Middle frontal gyrus (tissue), 1 donor: ENCODE results near the gene CWC25.
"Not testable (repeated sequence)": the region's sequence is repeated elsewhere in the genome, so short reads cannot be mapped to it uniquely, and the experiment has no call there.

Experiments
- DNase-seq: peaks from one replicate; pipeline ENCODE4 v3.0.0-alpha.2; 2015; ENCODE audit warnings: low spot score; ENCODE audit errors: extremely low spot score

Gene CWC25

DNA sequence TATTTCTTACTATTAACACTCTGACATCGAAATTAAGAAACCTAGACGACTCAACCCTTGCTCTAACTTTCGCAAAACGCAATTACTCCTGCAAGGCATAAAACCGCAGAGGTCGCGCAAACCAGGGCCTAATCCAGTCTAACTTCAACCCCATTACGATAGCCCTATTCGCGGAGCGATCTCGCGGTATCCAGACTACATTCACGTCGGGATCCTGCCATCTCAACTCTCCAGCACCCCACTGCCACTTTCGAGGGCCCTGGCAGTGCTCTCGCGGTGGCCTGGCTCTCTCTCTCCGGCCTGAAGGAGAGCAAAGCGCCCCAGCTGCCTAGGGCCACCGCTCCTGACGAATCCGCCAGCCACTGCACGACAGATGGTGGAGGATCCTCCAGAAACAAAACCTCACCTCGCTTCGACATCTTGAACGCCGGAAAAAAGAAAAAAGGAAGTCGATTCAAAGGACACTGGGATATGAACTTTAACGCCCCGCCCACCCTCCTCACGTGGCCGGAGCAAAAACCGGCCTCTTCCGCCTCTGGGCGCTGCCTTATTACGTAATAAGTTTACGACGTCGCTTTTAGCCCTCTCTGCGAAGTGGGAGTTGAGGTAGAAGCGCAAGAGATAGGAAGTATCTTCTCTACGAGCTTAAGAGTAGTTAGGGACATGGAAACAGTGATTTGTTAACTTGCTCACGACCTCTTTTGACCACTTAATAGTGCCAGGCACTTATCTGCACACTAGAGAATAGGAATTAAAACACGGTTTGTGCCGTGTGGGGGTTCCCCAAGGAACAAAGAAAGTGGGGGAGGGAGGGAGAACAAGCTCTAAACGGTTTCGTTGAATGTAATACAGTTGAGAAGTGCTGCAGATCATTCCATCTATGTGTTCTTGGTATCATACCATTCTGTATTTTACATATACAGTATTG is 28.4 kb upstream of the CWC25 start, which contains the start of gene RPL23:
TSS of gene RPL23 (minus strand) at position 430 of the 928 bp plus-strand sequence. CDS start at position 419, 11 bp downstream.
- DNase-seq, result peak; percentile 94

DNA sequence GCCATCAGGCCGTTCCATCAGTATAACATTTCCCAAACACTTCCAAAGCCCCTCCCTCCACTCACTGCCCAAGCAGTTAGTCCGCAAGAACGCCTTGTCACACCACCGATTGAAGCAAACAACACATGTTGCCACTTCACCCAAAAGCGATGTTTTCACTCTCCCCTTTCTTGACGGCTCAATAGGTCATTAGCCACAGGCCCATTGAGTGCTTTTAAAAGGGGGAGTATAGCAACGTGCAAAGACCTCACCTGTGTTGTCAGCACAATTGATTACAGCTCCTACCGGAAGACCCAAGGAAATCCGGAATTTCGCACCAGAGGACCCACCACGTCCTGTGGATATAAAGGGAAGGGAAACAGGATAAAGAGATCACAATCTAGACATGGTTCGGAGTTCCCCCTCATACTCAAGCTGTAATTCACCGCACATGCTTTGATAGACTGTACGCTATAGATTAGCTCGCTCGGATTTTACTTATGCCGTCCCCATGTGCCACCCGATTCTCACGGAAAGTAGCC is 27.7 kb upstream of the CWC25 start:
- no peak for DNase-seq

DNA sequence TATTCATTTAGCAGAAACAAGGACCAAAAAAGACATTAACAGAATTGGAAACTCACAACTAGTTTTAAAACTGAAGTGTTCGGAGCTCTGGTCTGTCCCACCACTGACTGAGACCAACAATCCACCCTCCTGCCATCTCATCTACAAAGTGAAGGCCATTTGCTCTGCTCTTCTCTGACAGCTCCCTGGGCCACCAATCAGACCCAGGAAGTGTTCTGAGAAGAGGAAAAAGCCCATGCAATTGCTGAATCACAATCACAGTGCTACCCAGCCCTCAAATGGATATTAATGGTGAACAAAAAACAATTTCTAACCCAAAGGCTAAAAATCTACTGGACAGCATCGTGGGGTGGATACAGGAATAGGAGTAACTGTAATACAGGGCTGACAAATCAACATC is 26.3 kb upstream of the CWC25 start:
- no peak for DNase-seq

DNA sequence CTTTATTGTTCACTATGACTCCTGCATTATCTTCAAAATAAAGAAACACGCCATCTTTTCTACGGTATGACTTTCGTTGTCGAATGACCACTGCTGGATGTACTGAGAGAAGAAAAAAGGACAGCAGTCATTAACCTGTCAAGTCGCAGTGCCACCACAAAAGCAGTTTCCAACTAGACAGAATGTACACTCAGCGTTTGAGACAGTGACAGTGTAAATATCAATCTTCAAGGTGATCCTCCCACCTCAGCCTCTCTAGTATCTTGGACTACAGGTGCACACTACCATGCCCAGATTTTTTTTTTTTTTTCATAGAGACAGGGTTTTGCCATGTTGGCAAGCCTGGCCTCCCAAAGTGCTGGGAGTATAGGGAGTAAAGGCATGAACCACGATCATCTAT is 25.3 kb upstream of the CWC25 start:
- no peak for DNase-seq

DNA sequence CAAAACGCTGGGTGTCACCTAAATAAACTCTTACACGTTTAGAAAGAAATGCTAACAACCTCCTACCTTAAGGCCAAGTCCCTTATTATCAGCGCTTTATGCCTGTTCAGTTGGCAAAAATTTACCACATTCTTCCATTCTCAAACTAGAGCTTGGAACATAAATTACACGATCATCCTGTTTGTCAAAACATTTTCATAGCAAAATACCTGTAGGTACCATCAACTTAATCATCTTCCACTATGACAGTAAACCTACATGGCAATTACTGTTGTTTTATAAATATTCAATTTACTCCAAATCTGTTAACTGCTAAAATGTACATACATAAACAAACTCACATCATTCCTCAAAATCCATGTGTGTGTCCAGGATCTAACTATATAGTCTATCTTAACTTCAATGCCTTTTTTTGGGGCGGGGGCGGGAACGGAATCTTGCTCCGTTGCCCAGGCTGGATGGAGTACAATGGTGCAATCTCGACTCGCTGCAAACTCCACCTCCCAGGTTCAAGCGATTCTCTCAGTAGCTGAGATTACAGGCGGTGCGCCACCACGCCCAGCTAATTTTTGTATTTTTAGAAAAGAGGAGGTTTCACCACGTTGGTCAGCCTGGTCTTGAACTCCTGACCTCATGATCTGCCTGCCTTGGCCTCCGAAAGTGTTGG is 24.0 kb upstream of the CWC25 start:
- no peak for DNase-seq

DNA sequence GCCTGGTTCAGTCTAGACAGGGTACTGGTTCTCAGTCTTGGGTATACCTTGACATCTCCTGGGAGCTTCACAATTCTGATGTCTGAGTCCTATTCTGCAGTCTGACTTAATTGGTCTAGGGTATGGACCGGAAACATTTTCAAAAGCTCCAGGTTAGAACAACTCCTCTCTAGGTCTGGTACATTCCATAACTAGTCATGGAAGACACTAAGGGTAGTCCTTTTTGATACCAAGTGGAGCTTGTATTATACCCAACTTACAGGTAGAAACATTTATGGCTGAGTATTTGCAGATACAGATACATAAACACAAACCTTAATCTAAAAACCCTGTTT is 23.4 kb upstream of the CWC25 start:
- no peak for DNase-seq

DNA sequence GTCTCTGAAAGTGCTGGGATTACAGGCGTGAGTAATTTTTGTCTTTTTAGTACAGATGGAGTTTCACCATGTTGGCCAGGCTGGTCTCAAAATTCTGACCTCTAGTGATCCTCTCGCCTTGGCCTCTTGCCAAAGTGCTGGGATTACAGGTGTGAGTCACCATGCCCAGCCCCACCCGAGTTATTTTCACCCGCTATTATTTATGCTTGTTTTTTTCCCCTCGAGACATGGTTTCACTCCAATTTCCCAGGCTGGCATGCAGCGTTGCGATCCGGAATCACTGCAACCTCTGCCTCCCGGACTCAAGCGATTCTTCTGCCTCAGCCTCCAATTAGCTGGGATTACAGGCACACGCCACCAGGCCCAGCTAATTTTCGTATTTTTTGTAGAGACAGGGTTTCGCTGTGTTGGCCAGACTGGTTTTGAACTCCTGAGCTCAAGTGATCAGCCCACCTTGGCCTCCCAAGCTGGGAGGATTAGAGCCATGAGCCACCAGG is 19.2 kb upstream of the CWC25 start:
- DNase-seq, result no peak

DNA sequence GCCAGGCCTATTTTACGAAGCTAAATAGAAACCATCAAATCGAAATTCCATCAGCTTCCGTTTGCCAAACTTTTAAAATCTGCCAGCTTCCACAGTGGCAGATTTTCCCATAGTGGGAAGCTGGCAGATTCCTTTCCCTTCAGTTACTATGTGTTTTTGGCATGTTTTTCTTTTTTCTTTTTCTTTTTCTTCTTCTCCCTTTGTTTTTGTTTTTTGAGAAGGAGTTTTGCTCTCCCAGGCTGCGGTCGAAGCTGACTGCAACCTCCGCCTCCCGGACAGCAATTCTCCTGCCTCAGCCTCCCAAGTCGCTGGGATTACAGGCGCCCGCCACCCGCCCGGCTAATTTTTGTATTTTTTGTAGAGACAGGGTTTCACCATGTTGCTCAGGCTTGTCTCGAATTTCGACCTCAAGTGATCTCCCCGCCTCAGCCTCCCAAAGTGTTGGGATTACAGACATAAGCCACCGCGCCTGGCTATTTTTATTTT is 684 bp upstream of the CWC25 start:
- no peak for DNase-seq

DNA sequence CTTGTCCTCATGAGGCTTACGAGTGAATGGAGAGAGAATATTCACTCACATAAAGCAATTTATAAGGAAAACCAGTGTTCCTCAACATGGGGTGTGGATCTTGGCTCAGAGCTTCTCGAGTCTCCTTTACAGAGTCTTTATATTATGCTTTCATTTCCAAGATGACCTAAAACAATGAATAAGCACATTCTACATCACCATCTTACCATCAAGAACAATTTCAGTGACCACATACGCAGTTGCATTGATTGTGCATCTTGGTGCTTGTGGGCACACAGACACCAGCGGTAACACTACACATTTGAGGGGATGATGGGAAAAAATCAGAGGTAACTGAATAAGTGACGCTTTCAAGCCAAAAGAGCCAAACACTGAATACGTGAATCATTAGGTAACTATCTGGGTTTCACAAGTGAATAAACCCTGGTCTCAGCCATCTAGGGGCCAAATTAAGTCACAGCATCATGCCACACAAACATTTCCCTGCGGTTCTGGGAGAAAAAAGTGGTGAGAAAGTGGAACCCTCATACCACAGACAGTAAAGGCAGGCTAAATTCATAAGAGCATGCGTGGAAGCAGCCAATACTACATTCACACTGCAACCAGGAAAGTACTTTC is 9.4 kb downstream of the CWC25 start:
- DNase-seq, result no peak

DNA sequence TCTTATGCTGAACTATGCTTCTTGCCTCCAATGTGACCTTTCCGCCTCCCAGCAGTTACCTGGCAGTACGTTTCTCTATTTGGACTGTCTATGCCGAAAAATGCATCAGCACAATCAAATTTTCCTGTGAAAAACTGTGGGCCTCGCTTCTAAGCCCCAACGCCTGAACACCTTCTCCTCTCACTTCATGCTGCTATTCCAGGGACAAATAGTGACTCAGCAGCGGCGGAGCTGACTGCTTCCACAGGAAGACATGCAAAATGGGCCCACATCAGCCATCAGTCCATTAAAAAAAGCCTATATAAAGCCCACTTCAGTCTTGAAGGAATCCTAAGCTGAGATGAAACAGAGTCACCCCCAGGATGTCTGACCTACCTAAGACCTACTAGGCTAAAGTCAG is 15.3 kb downstream of the CWC25 start:
- no peak for DNase-seq

DNA sequence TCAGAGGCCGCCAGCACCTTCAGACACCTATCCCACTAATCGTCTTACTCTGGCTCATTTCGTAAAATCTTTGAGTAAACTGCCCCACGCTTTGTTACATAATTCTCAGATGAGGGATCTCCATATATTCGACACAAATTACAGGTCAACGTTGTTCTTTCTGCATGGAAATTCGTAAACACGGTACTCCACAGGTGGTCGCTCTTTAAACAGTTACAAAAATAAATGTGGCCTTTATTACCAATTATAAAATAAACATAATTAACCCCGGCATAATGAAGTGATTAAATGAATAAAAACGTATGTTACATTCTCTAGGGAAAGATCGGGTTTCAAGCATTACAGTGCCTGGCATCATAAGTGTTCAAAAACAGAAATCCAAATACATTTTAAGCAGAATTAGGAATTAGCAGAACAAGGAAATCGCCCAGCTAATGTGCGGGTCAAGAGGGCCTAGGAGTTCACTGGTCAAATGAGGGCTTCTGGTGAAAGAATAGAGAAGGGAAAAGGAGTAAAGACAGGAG is 24.8 kb downstream of the CWC25 start:
- DNase-seq, result no peak

DNA sequence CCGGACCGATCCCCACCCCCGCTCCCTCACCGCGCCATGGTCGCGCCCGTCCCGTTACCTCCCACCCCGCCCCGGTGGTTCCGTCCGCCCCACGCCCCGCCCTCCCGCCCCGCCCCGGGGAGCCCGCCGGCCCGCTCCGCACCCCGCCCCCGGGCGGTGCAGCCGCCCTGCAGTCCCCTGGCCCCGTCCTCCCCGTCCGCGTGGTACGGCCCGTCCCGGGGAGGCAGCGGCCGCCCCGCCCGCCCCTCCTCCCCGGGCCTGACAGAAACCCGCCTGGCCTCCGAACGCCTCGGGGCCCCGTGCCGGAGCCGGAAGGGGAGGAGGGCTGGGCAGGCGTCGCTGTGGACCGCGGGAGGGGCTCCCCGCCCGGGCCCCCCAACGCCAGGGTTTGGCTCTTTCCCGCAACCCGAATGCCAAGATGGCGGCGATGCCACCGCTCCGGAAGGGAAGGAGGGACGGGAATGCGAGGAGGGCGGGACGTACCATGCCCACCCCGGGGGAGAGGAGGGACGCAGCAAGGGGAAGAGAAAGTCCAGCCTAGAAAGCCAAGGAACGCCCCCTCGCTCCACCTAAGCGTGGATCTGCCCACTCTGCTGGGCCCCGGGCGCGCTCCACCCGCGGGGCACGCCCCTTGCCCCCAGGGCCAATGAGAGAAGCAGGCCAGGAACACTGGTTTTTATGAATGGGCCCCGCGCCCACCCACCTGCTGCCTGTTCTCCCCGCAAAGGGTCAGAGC is 25.5 kb downstream of the CWC25 start, which contains the start of gene PIP4K2B:
TSS of gene PIP4K2B (minus strand) at position 56 of the 736 bp plus-strand sequence. CDS start 132 bp downstream, outside the sequence.
- DNase-seq, result peak; percentile 86

DNA sequence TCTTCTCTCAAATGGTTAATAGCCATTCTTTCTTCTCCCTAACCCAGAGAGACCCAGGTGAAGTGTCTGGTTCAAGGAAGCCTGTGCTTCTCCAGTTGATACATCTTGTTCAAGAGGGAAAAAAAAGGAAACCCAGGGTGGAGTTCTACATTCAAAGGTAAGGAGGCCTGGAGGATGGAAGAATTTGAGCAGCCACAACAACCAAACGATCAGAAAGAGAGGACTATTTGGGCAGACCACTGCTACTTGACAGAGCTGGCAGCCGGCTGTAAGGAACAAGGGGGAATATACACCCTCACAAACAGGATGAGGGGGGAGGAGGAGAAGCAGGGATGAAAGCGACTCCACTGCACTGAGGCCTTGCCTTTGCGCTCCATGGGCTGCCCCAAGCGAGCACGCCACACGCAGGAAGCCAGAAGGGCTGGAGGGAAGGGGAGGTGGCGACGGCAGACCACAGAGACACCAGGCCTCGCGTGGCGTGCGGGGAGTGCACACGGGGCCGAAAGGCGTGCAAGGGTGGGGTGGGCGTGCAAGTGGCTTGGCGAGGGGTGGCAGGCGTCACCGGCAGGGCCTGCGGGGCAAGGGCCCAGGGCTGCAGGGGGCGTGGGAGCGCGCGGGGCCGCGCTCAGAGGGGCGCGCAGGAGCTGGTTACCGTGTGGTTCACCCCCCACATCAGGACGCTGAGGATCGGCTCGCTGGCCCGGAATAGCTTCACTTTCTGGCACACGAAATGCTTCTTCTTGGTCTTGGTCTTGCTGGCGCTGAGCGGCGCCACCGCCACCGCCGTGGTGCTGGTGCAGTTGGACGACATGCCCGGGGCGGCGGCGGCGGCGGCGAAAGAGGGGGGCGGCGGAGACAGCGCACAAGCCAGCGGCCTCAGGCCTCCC is 26.3 kb downstream of the CWC25 start:
- no peak for DNase-seq

DNA sequence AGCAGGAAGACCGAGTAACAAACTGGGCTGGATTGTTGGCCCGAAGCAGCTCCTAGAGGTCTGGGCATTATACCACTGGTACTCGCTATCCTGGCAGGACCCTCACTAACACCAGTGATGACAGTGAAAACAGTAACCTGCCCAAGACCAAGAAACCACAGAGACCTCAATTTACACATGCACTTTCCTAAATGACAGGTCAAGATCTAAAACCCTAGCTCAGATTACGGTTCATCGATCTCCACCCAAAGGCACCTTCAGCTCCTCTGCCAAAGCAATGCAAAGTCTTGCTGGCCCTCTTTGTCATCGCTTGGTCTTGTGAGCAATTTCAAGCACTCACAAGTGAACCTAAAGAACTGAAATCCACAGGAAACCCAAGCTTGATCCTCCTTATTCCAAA is 27.3 kb downstream of the CWC25 start:
- no peak for DNase-seq

DNA sequence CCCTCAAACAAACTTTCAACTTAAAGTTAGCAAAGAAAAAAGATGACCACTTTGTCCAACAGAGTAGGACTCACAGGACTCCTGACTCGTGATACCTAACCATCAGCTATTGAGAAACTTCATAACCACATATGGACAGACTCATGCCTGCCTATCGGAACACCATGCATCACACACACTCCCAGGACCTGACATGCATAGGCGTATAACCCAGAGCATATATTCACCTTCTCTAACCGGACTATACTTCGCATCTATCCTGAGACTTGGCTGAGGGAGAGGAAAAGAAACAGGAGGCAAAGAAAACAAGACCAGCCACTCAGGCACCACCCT is 28.0 kb downstream of the CWC25 start:
- DNase-seq, result no peak

DNA sequence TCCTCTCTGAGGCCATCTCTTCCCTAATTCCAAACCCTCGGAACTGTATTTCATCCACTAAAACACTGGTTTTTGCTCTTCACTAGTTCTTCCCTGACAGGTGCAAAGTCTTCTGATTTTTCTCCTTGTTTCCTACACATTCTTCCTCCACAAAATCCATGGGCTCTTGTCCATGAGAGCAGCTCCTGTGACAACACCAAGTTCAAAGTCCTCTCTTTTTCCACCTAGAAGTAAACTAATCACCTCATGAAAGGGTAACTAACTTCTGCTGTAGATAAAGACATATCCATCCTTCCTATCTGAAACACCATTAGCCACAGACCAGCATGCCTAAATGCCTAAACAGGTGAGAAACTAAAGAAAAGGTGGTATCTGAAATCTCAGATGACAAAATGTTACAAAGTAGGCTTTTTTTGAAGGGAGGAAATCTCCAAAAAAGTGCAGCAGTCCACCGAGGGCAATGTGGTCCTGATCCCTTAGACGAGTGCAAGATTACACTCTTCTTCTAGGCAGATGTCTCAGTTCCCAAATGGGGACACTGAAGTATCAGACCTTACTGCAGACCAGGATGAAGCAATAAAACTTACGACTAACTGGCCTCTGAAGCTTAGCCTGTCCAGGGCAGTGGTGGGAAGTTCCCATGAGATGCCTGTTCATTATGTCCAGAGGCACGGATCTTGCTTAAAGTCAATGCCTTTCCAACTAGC is 28.5 kb downstream of the CWC25 start:
- DNase-seq, result no peak

DNA sequence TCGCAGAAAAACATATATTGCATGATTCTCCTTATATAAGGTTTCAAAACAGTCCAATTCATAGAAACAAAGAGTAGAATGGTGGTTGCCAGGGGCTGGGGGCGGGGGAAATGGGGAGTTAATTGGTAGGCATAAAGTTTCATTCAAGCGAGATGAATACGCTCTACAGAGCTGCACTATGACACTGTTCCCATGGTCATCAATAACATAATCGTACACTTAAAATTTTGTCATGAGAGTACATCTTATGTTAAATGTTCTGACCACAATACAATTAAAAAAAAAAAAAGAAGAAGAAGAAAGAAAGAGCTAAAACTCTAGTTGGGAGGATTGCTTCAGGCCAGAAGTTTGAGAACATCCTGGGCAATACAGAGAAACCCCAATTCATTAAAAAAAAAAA is 30.9 kb downstream of the CWC25 start:
- DNase-seq, result no peak

DNA sequence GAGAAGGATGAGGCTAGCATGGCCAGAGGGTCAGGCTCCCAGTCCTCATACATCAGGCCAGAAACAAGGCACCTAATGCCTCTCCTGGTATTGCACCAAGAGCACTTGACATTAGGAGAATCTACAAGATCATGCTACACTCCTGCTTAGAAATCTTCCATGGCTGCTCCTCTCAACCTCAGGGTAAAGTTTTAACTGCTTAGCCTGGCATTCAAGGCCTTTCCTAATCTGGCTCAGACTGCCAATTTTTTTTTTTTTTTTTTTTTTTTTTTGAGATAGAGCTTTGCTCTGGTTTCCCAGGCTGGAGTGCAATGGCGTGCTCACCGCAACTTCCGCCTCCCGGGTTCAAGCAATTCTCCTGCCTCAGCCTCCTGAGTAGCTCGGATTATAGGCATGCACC is 34.0 kb downstream of the CWC25 start:
- DNase-seq, result no peak

DNA sequence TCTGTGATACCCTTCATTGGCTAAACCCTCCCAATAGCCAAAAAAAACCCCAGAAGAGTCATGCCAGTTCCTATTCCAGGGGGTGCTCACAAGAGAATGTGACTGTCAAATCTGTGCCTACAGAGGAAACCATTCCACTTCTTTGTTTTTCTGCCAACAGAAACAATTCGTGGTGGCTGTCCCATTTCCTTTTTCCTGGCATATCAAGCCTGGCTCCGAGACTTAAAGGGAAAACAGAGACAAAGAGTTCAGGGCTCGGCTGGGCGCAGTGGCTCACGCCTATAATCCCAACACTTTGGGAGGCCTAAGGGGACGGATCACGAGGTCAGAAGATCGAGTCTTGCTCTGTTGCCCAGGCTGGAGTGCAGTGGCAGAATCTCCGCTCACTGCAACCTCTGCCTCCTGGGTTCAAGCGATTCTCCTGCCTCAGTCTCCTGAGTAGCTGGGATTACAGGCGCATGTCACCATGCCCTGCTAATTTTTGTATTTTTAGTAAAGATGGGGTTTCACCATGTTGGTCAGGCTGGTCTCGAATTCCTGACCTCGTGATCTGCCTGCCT is 34.9 kb downstream of the CWC25 start:
- not testable (repeated sequence) for DNase-seq
